ENCODE results near the gene CDK10.

CDK10 gene

GRCh38 chr16:89716916-89717687, 30.6 kb downstream of the CDK10 start:
- no peak for DNase-seq

- no peak for DNase-seq
Observed at GRCh38 chr16:89717688-89718505, 31.4 kb downstream of the CDK10 start.

- no peak for DNase-seq
Observed at GRCh38 chr16:89720551-89720812, 34.0 kb downstream of the CDK10 start.

- DNase-seq: peak; percentile 50
Observed at GRCh38 chr16:89720813-89721545, 34.5 kb downstream of the CDK10 start, which contains the start of the genes VPS9D1 and ZNF276. VPS9D1 (minus strand) TSS chr16:89720898; CDS start chr16:89720861, 37 bp downstream. ZNF276 (plus strand) TSS chr16:89721537; CDS start chr16:89721641, 104 bp downstream.

GRCh38 chr16:89721546-89722391, 35.3 kb downstream of the CDK10 start:
- DNase-seq: no peak

GRCh38 chr16:89722392-89723278, 36.1 kb downstream of the CDK10 start:
- no peak for DNase-seq

- no peak for DNase-seq
Observed at GRCh38 chr16:89723279-89724250, 37.1 kb downstream of the CDK10 start.

- no peak for DNase-seq
Observed at GRCh38 chr16:89727406-89728120, 41.1 kb downstream of the CDK10 start.

- no peak for DNase-seq
Observed at GRCh38 chr16:89729293-89729692, 42.8 kb downstream of the CDK10 start.

GRCh38 chr16:89729863-89730593, 43.5 kb downstream of the CDK10 start:
- no peak for DNase-seq

GRCh38 chr16:89730610-89731234, 44.2 kb downstream of the CDK10 start:
- no peak for DNase-seq

- DNase-seq: no peak
Observed at GRCh38 chr16:89732142-89732917, 45.8 kb downstream of the CDK10 start.

- DNase-seq: no peak
Observed at GRCh38 chr16:89732918-89733242, 46.4 kb downstream of the CDK10 start.

- DNase-seq: no peak
Observed at GRCh38 chr16:89733322-89733721, 46.8 kb downstream of the CDK10 start.

- DNase-seq: no peak
Observed at GRCh38 chr16:89733792-89734191, 47.3 kb downstream of the CDK10 start.

GRCh38 chr16:89736554-89736953, 50.1 kb downstream of the CDK10 start:
- DNase-seq: no peak

GRCh38 chr16:89737341-89738071, 51.0 kb downstream of the CDK10 start:
- DNase-seq: no peak

All from DMS153 (cell line).